ENCODE measurements around the gene PCBD1. TPM values are rescaled to one million over a fixed set of nuclear protein-coding genes. Genes with fewer than 3 reads are reported as not detected.

The PCBD1 gene
- total and polyA plus RNA-seq, 2 experiments from 2014 or later: 33.3 to 78.5 TPM

DNA sequence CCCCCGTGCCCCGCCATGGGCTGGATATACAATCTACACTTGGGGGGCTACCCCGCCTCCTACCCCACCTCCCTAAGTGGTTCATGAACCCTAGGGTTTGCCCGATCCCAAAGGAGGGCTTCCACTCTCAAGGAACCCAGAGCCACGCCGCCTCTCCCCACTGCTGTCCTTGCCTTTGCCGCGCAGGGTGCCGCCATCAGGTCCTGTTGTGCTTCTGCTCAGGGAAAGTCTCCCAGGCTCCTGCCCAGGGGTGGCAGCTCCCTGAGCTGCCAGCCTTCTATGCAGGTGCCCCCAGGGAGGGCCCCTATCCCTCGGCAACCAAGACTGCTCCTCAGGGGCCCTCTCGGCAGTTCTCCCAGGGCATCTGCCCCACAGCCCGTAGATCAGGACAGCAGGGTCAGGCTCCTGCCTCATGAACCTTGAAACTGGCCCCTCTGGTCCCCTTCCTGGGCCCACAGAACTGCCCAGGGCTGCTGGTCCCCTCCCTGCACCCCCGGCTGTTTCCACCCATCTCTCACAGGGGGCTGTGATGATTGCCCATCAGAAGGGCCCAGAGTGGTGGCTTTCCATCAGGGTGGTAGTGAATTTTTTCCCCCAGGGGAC, 13.0 kb upstream of the PCBD1 start:
- no peak for ATAC-seq
- Histone ChIP-seq H3F3A (replicated peaks; ENCODE audit: low read depth) (no peaks in the 10 kb centered on the region), H4K20me1 (replicated peaks; ENCODE audit: insufficient read depth) (no peaks in the 10 kb centered on the region), H3K4me3 (no peak overlapping the region), H3K4me1 (ENCODE audit: insufficient read depth) (no peaks in the 10 kb centered on the region), H3K27me3 (ENCODE audit: insufficient read depth) (no peaks in the 10 kb centered on the region), H3K36me3 (ENCODE audit: insufficient read depth) (no peaks in the 10 kb centered on the region), H3K4me2 (no peak overlapping the region), H3K9me2 (ENCODE audit: insufficient read depth) (no peaks in the 10 kb centered on the region), H2AFZ (no peak overlapping the region), H3K27ac (ENCODE audit: low read depth) (no peak overlapping the region), H3K79me2 (replicated peaks; ENCODE audit: insufficient read depth) (no peaks in the 10 kb centered on the region)
- Mint-ChIP-seq H3K4me3 (no peak overlapping the region), H3K4me1 (peaks cover 9% of the 10 kb centered on the region; the same call in 2 of the 3 replicates), H3K36me3 (ENCODE audit: low read depth) (no peaks in the 10 kb centered on the region), H3K27ac (no peak overlapping the region), H3K27me3 (ENCODE audit: insufficient read depth, low read depth, poor library complexity) (peaks cover 4% of the 10 kb centered on the region), H3K9me3 (no peaks in the 10 kb centered on the region)
- no peak for TF ChIP-seq STAT1 (IDR thresholded peaks at IDR 0.05; ENCODE audit: unreplicated experiment)
- TF ChIP-seq ZNF331 (CRISPR knock-in tag; IDR thresholded peaks at IDR 0.05; ENCODE audit: low read depth): no peak
- TF ChIP-seq, protein P1, sequence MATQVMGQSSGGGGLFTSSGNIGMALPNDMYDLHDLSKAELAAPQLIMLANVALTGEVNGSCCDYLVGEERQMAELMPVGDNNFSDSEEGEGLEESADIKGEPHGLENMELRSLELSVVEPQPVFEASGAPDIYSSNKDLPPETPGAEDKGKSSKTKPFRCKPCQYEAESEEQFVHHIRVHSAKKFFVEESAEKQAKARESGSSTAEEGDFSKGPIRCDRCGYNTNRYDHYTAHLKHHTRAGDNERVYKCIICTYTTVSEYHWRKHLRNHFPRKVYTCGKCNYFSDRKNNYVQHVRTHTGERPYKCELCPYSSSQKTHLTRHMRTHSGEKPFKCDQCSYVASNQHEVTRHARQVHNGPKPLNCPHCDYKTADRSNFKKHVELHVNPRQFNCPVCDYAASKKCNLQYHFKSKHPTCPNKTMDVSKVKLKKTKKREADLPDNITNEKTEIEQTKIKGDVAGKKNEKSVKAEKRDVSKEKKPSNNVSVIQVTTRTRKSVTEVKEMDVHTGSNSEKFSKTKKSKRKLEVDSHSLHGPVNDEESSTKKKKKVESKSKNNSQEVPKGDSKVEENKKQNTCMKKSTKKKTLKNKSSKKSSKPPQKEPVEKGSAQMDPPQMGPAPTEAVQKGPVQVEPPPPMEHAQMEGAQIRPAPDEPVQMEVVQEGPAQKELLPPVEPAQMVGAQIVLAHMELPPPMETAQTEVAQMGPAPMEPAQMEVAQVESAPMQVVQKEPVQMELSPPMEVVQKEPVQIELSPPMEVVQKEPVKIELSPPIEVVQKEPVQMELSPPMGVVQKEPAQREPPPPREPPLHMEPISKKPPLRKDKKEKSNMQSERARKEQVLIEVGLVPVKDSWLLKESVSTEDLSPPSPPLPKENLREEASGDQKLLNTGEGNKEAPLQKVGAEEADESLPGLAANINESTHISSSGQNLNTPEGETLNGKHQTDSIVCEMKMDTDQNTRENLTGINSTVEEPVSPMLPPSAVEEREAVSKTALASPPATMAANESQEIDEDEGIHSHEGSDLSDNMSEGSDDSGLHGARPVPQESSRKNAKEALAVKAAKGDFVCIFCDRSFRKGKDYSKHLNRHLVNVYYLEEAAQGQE (IDR thresholded peaks at IDR 0.05; ENCODE audit: unreplicated experiment): no peak
- TF ChIP-seq EZH2phosphoT487 (IDR thresholded peaks at IDR 0.05; ENCODE audit: unreplicated experiment): no peak
- no peak for TF ChIP-seq POLR2AphosphoS5 (IDR thresholded peaks at IDR 0.05; ENCODE audit: low read depth)
- TF ChIP-seq EZH2 (IDR thresholded peaks at IDR 0.05; ENCODE audit: low read depth, unreplicated experiment): no peak
- TF ChIP-seq CREB1 (CRISPR knock-in tag; IDR thresholded peaks at IDR 0.05; ENCODE audit: low read depth): no peak
- DNase-seq (ENCODE audit: low spot score): no peak

- H3K27me3 Mint-ChIP-seq (ENCODE audit: insufficient read depth, low read depth, poor library complexity): peaks cover 8% of the 10 kb centered on the region
- Histone ChIP-seq H3F3A (replicated peaks; ENCODE audit: low read depth) (no peaks in the 10 kb centered on the region), H3K36me3 (ENCODE audit: insufficient read depth) (no peaks in the 10 kb centered on the region), H3K27ac (ENCODE audit: low read depth) (no peak overlapping the region), H3K9me2 (ENCODE audit: insufficient read depth) (no peaks in the 10 kb centered on the region), H3K79me2 (replicated peaks; ENCODE audit: insufficient read depth) (no peaks in the 10 kb centered on the region), H4K20me1 (replicated peaks; ENCODE audit: insufficient read depth) (no peaks in the 10 kb centered on the region), H3K4me2 (no peak overlapping the region), H2AFZ (no peak overlapping the region), H3K4me3 (no peak overlapping the region), H3K27me3 (ENCODE audit: insufficient read depth) (no peaks in the 10 kb centered on the region), H3K4me1 (ENCODE audit: insufficient read depth) (no peaks in the 10 kb centered on the region)
- H3K4me1 Mint-ChIP-seq: peaks cover 9% of the 10 kb centered on the region; the same call in 2 of the 3 replicates
- DNase-seq (ENCODE audit: low spot score) (no peak), ATAC-seq (no peak)
- H3K27ac Mint-ChIP-seq: no peak overlapping the region
- H3K9me3 Mint-ChIP-seq: peaks cover 4% of the 10 kb centered on the region; the same call in 2 of the 3 replicates
- H3K36me3 Mint-ChIP-seq (ENCODE audit: low read depth): no peaks in the 10 kb centered on the region
- H3K4me3 Mint-ChIP-seq: no peak overlapping the region
- TF ChIP-seq POLR2AphosphoS5 (IDR thresholded peaks at IDR 0.05; ENCODE audit: low read depth) (no peak), EZH2phosphoT487 (IDR thresholded peaks at IDR 0.05; ENCODE audit: unreplicated experiment) (no peak), JUNB (IDR thresholded peaks at IDR 0.05; ENCODE audit: unreplicated experiment) (no peak), ZNF331 (CRISPR knock-in tag; IDR thresholded peaks at IDR 0.05; ENCODE audit: low read depth) (no peak)
- TF ChIP-seq, protein P1 (IDR thresholded peaks at IDR 0.05; ENCODE audit: unreplicated experiment): no peak
- TF ChIP-seq, protein P2, sequence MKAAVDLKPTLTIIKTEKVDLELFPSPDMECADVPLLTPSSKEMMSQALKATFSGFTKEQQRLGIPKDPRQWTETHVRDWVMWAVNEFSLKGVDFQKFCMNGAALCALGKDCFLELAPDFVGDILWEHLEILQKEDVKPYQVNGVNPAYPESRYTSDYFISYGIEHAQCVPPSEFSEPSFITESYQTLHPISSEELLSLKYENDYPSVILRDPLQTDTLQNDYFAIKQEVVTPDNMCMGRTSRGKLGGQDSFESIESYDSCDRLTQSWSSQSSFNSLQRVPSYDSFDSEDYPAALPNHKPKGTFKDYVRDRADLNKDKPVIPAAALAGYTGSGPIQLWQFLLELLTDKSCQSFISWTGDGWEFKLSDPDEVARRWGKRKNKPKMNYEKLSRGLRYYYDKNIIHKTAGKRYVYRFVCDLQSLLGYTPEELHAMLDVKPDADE (IDR thresholded peaks at IDR 0.05): no peak
- TF ChIP-seq, protein P3, sequence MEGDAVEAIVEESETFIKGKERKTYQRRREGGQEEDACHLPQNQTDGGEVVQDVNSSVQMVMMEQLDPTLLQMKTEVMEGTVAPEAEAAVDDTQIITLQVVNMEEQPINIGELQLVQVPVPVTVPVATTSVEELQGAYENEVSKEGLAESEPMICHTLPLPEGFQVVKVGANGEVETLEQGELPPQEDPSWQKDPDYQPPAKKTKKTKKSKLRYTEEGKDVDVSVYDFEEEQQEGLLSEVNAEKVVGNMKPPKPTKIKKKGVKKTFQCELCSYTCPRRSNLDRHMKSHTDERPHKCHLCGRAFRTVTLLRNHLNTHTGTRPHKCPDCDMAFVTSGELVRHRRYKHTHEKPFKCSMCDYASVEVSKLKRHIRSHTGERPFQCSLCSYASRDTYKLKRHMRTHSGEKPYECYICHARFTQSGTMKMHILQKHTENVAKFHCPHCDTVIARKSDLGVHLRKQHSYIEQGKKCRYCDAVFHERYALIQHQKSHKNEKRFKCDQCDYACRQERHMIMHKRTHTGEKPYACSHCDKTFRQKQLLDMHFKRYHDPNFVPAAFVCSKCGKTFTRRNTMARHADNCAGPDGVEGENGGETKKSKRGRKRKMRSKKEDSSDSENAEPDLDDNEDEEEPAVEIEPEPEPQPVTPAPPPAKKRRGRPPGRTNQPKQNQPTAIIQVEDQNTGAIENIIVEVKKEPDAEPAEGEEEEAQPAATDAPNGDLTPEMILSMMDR (conservative IDR thresholded peaks at IDR 0.05; ENCODE audit: low read depth in 2 of 2): no peak
These were observed 10.7 kb upstream of the PCBD1 start for GRCh38 chr10:70899096-70899495.

Data from GM23338 (cell line).